Neural cell (in vitro differentiated cells): Measurements from ENCODE around the gene SLC25A21. TPM values are rescaled to one million over a fixed set of nuclear protein-coding genes. Genes with fewer than 3 reads are reported as not detected.

ENCODE experiments used
- H2AFZ ChIP-seq: fragments of 200-600, 300-800 bp; sonication (generic), shearing (Covaris generic); 2 replicates; pipeline ENCODE4 v1.6.0; 2014; ENCODE audit warnings: low read depth, mild to moderate bottlenecking, antibody characterized with exemption, low read length, moderate library complexity
- H3F3A ChIP-seq: fragments of 200-600 bp; shearing (Covaris generic); 2 replicates; pipeline ENCODE4 v1.6.1; 2016; ENCODE audit warnings: mild to moderate bottlenecking, moderate library complexity, mixed read lengths, antibody characterized with exemption, low read length; ENCODE audit not compliant: insufficient read depth, poor library complexity, severe bottlenecking
- H3K27ac ChIP-seq: fragments of 200-600, 300-800 bp; sonication (generic), shearing (Covaris generic); 2 replicates; pipeline ENCODE4 v1.5.1; 2014; ENCODE audit warnings: mild to moderate bottlenecking, low read length, moderate library complexity
- H3K27me3 ChIP-seq: fragments of 300-800, 200-600 bp; sonication (generic), shearing (Covaris generic); 2 replicates; pipeline ENCODE4 v1.6.0; 2014; ENCODE audit warnings: mild to moderate bottlenecking, low read depth, low read length, moderate library complexity; ENCODE audit not compliant: insufficient read depth
- H3K36me3 ChIP-seq: fragments of 300-800, 200-600 bp; sonication (generic), shearing (Covaris generic); 2 replicates; pipeline ENCODE4 v1.5.1; 2014; ENCODE audit warnings: mild to moderate bottlenecking, antibody characterized with exemption, low read length, moderate library complexity; ENCODE audit not compliant: insufficient read depth
- H3K4me2 ChIP-seq: fragments of 300-800, 200-600 bp; sonication (generic), shearing (Covaris generic); 2 replicates; pipeline ENCODE4 v1.6.0; 2014; ENCODE audit warnings: mild to moderate bottlenecking, low read length
- H3K4me3 ChIP-seq: fragments of 300-800, 200-600 bp; sonication (generic), shearing (Covaris generic); 2 replicates; pipeline ENCODE4 v1.5.1; 2014; ENCODE audit warnings: mild to moderate bottlenecking, low read length, moderate library complexity
- H3K79me2 ChIP-seq: fragments of 200-600 bp; shearing (Covaris generic); replicated peaks from 2 replicates; pipeline ENCODE4 v1.6.0; 2014; ENCODE audit warnings: mild to moderate bottlenecking, low read length, moderate library complexity; ENCODE audit not compliant: insufficient read depth
- H3K9ac ChIP-seq: fragments of 300-800, 200-600 bp; sonication (generic), shearing (Covaris generic); 2 replicates; pipeline ENCODE4 v1.6.1; 2016; ENCODE audit warnings: mild to moderate bottlenecking, low read length, mixed read lengths
- H3K9me2 ChIP-seq: fragments of 200-600 bp; shearing (Covaris generic); 2 replicates; pipeline ENCODE4 v1.6.1; 2016; ENCODE audit warnings: mild to moderate bottlenecking, low read length, mixed read lengths; ENCODE audit not compliant: insufficient read depth
- H3K9me3 ChIP-seq: fragments of 200-600, 300-800 bp; sonication (generic), shearing (Covaris generic); 2 replicates; pipeline ENCODE4 v1.6.1; 2016; ENCODE audit warnings: mild to moderate bottlenecking, mixed run types, low read length, moderate library complexity, mixed read lengths
- H4K20me1 ChIP-seq: fragments of 200-600 bp; shearing (Covaris generic); 2 replicates; pipeline ENCODE4 v1.6.1; 2016; ENCODE audit warnings: mild to moderate bottlenecking, mixed run types; ENCODE audit not compliant: insufficient read depth
- EP300 ChIP-seq: fragments of 450-650 bp; conservative IDR thresholded peaks from 2 replicates; pipeline ENCODE4 v1.6.1; 2014; ENCODE audit warnings: antibody characterized with exemption, mild to moderate bottlenecking, moderate library complexity; ENCODE audit not compliant: poor library complexity, severe bottlenecking
- EZH2 ChIP-seq: fragments of 200-600, 300-800 bp; shearing (Covaris generic), sonication (generic); IDR thresholded peaks from 2 replicates; pipeline ENCODE4 v1.6.1; 2014; ENCODE audit warnings: antibody characterized with exemption, low read length, borderline replicate concordance, mild to moderate bottlenecking; ENCODE audit not compliant: insufficient read depth, poor library complexity, severe bottlenecking
- MXI1 ChIP-seq: fragments of 450-650 bp; conservative IDR thresholded peaks from 2 replicates; pipeline ENCODE4 v1.6.1; 2014; ENCODE audit warnings: antibody characterized with exemption, mild to moderate bottlenecking; ENCODE audit not compliant: poor library complexity, severe bottlenecking
- POLR2AphosphoS5 ChIP-seq: IDR thresholded peaks from 2 replicates; pipeline ENCODE4 v1.6.1; 2012
- RAD21 ChIP-seq: fragments of 450-650 bp; conservative IDR thresholded peaks from 2 replicates; pipeline ENCODE4 v1.6.1; 2014; ENCODE audit warnings: antibody characterized with exemption, mild to moderate bottlenecking, moderate library complexity
- SMC3 ChIP-seq: fragments of 450-650 bp; conservative IDR thresholded peaks from 2 replicates; pipeline ENCODE4 v1.6.1; 2014; ENCODE audit warnings: antibody characterized with exemption, mild to moderate bottlenecking, moderate library complexity; ENCODE audit not compliant: poor library complexity
- TAF1 ChIP-seq: IDR thresholded peaks from 2 replicates; pipeline ENCODE4 v1.6.1; 2012; ENCODE audit warnings: low read depth
- polyA plus RNA-seq: library from polyadenylated mRNA; depleted of rRNA; stranded (reverse); fragments of >200 nt; gene quantifications from 2 replicates; pipeline ENCODE4 v1.2.3, GENCODE V29; 2014
- TF ChIP-seq, protein P1 (sequence below): IDR thresholded peaks from 2 replicates; pipeline ENCODE4 v1.6.1; 2012; ENCODE audit warnings: borderline replicate concordance
- TF ChIP-seq, protein P2 (sequence below): fragments of 450-650 bp; IDR thresholded peaks from 2 replicates; pipeline ENCODE4 v1.5.1; 2014; ENCODE audit warnings: antibody characterized with exemption, mild to moderate bottlenecking, moderate library complexity; ENCODE audit not compliant: poor library complexity, severe bottlenecking

Gene SLC25A21
- polyA plus RNA-seq, 1 donor from 2014 or later: 0.35 TPM

DNA sequence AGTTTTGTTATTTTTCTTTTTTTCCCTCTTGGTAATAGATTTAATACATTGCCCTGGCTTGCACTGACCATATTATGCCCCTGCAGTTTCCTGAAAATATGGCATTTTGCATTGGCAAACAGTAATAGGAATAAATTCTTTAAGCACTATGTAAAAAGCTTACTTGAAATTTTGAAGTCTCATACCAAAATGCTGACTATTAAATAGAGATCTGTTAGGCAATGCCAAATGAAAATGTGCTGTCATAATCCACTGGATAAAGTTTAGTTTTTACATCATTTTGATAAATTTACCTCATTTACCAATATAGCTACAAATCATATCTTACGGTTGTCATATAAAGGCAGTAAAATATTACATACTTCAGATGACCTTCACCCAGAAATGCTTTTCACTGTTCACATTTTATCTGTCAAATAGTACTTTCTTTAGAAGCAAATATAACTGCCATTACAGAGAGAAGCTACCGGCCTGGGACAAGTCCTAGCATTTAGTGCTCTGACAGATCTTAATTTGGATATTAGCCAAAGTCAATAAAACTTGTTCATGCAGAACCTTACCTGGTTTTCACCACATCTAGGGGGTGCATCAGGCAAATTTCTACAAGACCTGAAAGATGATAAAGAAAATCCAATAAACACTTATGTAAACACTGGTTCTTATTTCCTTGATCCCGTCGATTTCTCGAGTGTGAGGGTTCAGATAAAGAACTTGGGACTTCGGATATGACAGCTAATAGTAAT lies 297.8 kb downstream of the SLC25A21 start:
- no peaks in the 10 kb centered on the region for H3F3A ChIP-seq
- no peaks in the 10 kb centered on the region for H3K79me2 ChIP-seq
- H3K9me3 ChIP-seq: no peaks in the 10 kb centered on the region
- H2AFZ ChIP-seq: no peak overlapping the region
- H3K4me2 ChIP-seq: no peak overlapping the region
- no peak overlapping the region for H3K27ac ChIP-seq
- no peaks in the 10 kb centered on the region for H3K9me2 ChIP-seq
- no peaks in the 10 kb centered on the region for H3K36me3 ChIP-seq
- H3K27me3 ChIP-seq: no peaks in the 10 kb centered on the region
- H4K20me1 ChIP-seq: no peaks in the 10 kb centered on the region
- no peak for TF ChIP-seq MXI1
- no peak for TF ChIP-seq EZH2
- TF ChIP-seq RAD21: no peak
- TF ChIP-seq, protein P1, sequence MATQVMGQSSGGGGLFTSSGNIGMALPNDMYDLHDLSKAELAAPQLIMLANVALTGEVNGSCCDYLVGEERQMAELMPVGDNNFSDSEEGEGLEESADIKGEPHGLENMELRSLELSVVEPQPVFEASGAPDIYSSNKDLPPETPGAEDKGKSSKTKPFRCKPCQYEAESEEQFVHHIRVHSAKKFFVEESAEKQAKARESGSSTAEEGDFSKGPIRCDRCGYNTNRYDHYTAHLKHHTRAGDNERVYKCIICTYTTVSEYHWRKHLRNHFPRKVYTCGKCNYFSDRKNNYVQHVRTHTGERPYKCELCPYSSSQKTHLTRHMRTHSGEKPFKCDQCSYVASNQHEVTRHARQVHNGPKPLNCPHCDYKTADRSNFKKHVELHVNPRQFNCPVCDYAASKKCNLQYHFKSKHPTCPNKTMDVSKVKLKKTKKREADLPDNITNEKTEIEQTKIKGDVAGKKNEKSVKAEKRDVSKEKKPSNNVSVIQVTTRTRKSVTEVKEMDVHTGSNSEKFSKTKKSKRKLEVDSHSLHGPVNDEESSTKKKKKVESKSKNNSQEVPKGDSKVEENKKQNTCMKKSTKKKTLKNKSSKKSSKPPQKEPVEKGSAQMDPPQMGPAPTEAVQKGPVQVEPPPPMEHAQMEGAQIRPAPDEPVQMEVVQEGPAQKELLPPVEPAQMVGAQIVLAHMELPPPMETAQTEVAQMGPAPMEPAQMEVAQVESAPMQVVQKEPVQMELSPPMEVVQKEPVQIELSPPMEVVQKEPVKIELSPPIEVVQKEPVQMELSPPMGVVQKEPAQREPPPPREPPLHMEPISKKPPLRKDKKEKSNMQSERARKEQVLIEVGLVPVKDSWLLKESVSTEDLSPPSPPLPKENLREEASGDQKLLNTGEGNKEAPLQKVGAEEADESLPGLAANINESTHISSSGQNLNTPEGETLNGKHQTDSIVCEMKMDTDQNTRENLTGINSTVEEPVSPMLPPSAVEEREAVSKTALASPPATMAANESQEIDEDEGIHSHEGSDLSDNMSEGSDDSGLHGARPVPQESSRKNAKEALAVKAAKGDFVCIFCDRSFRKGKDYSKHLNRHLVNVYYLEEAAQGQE: no peak
- TF ChIP-seq SMC3: no peak
- TF ChIP-seq EP300: no peak
- TF ChIP-seq, protein P2, sequence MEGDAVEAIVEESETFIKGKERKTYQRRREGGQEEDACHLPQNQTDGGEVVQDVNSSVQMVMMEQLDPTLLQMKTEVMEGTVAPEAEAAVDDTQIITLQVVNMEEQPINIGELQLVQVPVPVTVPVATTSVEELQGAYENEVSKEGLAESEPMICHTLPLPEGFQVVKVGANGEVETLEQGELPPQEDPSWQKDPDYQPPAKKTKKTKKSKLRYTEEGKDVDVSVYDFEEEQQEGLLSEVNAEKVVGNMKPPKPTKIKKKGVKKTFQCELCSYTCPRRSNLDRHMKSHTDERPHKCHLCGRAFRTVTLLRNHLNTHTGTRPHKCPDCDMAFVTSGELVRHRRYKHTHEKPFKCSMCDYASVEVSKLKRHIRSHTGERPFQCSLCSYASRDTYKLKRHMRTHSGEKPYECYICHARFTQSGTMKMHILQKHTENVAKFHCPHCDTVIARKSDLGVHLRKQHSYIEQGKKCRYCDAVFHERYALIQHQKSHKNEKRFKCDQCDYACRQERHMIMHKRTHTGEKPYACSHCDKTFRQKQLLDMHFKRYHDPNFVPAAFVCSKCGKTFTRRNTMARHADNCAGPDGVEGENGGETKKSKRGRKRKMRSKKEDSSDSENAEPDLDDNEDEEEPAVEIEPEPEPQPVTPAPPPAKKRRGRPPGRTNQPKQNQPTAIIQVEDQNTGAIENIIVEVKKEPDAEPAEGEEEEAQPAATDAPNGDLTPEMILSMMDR: no peak
- no peak for TF ChIP-seq TAF1
- no peak for TF ChIP-seq POLR2AphosphoS5
- H3K4me3 ChIP-seq: no peak overlapping the region
- H3K9ac ChIP-seq: no peak overlapping the region

DNA sequence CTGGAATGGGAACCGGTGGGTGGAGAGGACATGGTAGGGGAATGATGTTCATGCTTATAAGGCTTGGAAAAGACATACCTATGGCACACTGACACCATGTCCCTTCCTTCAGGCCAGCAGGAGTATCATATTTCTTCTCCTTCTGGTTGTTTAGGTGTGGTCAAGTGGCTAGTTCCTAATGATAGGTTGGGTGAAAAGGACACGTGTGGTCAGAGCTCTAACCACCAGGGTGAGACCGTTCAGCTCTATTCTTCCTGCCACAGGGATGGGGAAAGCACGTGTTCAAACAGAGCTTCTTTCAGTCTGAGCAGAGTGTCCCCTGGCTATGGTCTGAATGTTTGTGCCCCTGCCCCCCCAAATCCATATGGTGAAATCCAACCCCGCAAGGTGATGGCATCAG lies 301.6 kb downstream of the SLC25A21 start:
- no peak overlapping the region for H2AFZ ChIP-seq

More for the DNA sequence above, 301.6 kb downstream of the SLC25A21 start:
- Histone ChIP-seq H3K4me3 (no peak overlapping the region), H3K4me2 (no peak overlapping the region), H3K79me2 (no peaks in the 10 kb centered on the region), H3K9me2 (no peaks in the 10 kb centered on the region), H3K27ac (no peak overlapping the region), H3K9ac (no peak overlapping the region), H3F3A (no peaks in the 10 kb centered on the region), H4K20me1 (no peaks in the 10 kb centered on the region), H3K36me3 (no peaks in the 10 kb centered on the region), H3K27me3 (no peaks in the 10 kb centered on the region), H3K9me3 (no peaks in the 10 kb centered on the region)
- TF ChIP-seq, protein P1: no peak
- TF ChIP-seq, protein P2: no peak
- TF ChIP-seq EZH2 (no peak), TAF1 (no peak), RAD21 (no peak), EP300 (no peak), SMC3 (no peak), POLR2AphosphoS5 (no peak), MXI1 (no peak)
